T-helper 2 cell (primary cell): ENCODE data around the gene AFAP1L1.
"Not testable (repeated sequence)": the region's sequence is repeated elsewhere in the genome, so short reads cannot be mapped to it uniquely, and the experiment has no call there.

Source experiments
- DNase-seq, 5 experiments: peaks; one replicate each; pipeline versions ENCODE4 v3.0.0 to v3.0.0-alpha.2; 2012 to 2022

The AFAP1L1 gene

DNA sequence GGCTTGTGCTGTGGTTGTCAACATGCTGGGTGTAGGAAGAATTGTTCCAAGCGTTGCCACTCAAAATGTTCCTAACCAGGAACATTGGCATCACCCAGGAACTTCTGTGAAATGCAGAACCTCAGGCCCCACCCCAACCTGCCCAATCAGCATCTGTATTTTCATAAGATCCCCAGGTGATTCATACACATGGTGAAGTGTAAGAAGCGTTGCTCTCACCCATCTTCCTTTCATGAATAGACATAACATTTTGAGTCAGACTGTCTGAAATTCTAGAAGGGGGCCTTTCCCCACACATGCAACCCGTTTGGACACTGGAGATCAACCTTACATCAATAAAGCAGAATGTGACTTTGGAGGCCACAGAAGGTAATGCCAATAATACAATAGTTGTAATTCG lies 9.3 kb upstream of the AFAP1L1 start:
- no peak for DNase-seq

DNA sequence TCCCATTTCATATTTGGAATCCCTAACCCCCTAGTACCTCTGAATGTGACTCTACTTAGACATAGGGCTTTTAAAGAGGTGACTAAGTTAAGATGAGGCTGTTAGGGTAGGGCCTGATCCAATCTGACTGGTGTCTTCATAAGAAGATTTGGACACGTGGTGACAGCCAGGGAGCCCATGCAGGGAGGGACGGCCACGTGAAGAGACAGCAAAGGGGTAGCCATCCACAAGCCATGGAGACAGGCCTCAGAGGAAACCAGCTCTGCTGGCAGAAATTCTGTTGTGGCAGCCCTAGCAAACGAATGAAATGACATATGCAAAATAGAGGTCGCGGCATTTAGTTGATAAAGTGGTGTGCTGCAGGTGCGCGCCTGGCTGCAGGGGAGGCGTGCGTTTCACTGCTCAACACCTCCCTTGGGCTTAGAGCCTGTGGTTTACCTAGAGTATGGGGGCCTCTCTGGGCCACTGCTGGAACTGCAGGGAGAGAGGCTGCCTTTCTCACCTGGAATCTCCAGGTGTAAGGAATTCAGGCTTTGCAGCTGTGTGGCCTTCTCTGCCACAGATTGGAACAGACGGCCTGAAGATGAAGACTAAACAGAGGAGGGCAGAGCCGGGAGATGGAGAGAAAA lies 7.1 kb upstream of the AFAP1L1 start:
- DNase-seq, result peak in 4 of 5 experiments; percentile 27 to 65 (median 40)

DNA sequence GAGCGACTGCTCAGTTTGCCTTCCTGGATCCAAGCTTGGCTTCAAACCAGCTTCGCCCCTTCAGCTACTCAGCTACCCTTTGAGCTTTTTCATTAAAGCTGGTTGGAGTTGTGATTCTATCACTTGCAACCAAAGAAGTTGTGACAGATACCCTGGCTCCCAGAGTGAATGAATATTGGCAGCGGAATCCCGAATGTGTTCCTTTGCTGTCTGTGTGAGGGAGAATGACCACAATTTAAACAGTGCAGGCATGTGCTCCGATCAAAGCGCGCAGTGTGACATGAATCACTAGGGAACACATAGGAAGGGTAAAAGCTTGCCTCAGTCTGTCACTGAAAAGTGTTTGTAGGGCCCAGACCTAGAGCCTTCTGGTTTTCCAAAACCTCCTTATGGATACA lies 6.6 kb upstream of the AFAP1L1 start:
- no peak for DNase-seq

GRCh38 chr5:149265597-149265996 lies 6.1 kb upstream of the AFAP1L1 start:
- no peak for DNase-seq

- no peak for DNase-seq
These were observed 4.3 kb upstream of the AFAP1L1 start for GRCh38 chr5:149267241-149267973.

DNA sequence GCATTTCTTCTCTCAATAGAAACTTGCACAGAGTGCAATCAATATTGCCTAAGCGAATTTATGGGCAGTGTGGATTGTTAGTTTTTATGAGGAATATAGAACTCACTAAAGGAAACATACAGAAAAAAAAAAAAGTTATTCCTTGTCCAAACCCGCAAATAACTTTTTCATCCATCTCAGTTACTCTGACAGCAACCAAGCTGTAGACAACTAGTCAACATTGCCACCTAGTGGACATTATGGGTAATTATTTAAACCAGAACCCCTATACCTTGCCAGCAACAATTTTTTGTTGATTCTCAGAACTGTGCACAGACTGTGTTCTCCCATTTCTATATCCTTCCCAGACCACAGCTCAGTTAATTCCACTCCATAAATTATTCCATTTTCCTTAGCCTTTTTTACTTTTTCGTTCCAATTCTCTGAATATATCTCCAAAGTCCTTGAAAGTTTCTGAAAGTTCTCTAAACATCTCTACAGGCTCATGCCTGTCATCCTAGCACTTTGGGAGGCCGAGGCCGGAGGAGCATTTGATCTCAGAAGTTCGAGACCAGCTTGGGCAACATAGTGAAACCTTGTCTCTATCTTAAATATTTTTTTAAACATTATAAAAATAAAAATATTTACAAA lies 2.6 kb upstream of the AFAP1L1 start:
- DNase-seq, result peak in 2 of 5 experiments; percentile 27 to 55

DNA sequence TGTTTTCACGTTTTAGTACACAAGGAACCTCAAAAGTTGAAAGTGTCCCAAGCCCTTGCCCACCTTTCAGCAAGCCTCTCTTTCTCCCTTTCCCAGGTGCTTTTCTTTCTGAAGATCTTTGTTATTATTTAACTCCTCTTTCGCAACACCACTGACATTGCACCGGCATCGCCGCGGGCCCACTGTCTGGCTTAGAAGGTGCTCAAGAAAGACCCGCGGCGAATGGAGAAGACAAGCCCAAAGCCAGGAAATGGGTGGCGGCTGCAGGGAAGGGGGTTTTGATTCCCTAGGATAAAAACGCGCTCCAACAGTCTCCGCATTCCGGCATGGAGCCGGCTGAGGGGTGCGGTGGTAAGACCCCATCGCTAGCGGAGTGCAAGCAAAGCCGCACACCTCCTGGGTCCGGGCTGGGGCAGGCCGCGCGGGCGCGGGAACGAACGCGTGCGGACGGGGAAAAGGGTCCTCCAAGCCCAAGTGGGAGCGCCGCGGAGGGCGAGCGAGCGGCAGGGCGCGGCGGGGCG lies 404 bp upstream of the AFAP1L1 start:
- no peak for DNase-seq

DNA sequence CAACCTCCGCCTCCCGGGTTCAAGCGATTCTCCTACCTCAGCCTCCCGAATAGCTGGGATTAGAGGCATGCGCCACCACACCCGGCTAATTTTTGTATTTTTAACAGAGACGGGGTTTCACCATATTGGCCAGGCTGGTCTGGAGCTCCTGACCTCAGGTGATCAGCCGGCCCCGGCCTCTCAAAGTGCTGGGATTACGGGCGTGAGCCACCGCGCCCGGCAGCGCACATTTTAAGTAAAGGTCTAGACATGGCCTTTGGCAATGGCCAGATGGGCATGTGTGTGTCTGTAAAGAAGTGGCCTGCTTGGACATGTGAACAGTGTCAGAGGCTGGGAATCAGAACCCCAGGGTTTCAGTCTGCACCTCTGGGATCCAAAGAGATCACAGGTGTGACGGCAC lies 1.1 kb downstream of the AFAP1L1 start:
- DNase-seq, result not testable (repeated sequence)

- no peak for DNase-seq
These were observed 1.6 kb downstream of the AFAP1L1 start for GRCh38 chr5:149273237-149273636.

- DNase-seq, result no peak
These were observed 2.3 kb downstream of the AFAP1L1 start for GRCh38 chr5:149273950-149274349.

GRCh38 chr5:149274939-149275338 lies 3.3 kb downstream of the AFAP1L1 start:
- no peak for DNase-seq

DNA sequence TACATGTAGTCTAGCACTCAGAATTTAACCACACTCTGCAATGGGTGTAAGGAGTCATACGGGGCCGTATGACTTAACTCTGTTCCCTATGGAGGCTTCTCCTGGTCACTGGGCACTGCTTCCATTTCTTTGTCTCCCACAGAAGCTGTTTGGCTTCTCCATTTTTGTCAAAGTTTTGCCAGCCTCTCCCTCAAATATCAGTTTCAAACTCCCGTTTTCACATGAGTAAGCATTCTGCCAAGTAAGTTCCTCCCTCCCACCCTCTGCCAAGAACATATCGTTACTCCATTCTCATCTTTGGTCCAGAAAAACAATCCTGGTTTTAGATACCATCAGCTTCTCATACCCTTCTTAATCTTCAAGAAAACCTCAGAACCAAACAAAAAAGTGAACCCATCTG lies 6.1 kb downstream of the AFAP1L1 start:
- DNase-seq, result no peak

GRCh38 chr5:149278451-149279210 lies 7.0 kb downstream of the AFAP1L1 start:
- DNase-seq, result no peak

- DNase-seq, result no peak
These were observed 8.0 kb downstream of the AFAP1L1 start for GRCh38 chr5:149279661-149280060.

DNA sequence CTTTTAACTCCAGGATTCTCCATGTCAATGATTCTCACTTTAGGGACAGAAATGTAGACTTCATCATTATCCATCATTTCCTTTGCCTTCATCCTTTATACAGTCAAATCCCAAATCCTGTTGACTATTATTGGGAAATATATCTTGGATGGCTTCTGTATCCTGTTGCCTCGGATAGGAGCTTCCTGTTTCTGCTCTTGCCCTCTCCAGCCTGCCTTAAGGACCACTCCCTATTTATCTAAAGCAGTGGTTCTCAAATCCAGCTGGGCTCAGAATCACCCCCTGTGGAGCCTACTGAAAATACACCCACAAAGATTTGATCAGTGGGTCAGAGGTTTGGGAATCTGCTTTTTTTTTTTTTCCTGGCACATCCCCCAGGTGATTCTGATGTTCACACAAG lies 8.5 kb downstream of the AFAP1L1 start:
- DNase-seq, result no peak

DNA sequence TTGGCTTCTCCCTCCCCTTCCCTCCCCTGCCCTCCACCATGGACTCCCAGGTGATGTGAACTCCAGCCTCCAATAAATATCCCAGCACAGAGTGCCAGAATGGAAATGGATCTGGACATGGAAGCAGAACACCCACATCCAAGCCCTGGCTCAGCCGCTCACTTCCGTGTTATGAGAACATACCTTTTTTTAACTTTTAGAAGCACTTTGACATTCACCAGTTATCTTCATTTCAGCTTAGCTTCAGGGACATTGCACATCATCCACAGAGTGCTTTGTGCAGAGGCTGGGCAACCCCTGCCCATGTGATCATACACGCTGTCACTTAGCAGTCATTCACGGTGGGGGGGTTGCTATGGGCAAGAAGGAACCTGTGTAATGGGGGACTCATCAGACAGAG lies 9.1 kb downstream of the AFAP1L1 start:
- no peak for DNase-seq

- no peak for DNase-seq
These were observed 10.6 kb downstream of the AFAP1L1 start for GRCh38 chr5:149282027-149282965.

DNA sequence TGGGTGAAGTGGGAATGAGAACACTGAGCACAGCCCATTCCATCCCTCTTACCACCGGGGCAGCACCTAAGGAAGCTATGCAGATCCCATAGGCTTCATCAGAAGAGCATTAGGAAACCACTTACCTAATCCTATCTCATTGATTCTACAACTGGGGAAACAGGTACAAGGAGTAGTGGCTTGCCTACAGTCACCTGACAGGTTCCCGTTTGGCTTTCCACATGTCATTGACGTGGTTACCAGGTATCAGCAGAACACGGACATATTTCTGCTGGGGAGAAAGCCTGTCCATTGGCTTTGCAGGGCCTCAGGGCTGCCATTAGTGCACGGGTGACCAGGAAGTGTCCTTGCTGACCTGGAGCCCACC lies 11.3 kb downstream of the AFAP1L1 start:
- DNase-seq, result no peak

- no peak for DNase-seq
These were observed 12.2 kb downstream of the AFAP1L1 start for GRCh38 chr5:149283626-149284480.

- no peak for DNase-seq
These were observed 12.8 kb downstream of the AFAP1L1 start for GRCh38 chr5:149284501-149284900.

DNA sequence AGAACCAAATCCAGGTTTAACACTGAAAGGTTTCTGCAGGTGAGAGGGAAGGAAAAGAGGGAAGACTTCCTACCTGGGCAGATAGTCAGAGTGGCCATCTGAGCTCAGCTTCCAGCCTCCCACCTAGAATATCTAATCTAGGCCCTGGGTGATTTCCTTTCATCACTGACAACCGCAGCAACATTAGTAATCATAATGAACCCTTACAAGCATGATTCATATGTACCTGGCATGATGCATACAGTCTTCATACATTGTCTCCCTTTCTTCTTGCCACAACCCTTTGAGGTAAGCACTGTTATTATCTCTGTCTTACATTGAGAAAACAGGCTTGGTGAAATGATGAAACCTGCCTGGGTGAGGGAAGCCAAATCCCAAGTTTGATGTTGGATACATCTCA lies 13.5 kb downstream of the AFAP1L1 start:
- DNase-seq, result no peak
